ENCODE data around the gene SOBP.
"Not testable (repeated sequence)": the region's sequence is repeated elsewhere in the genome, so short reads cannot be mapped to it uniquely, and the experiment has no call there.

Gene SOBP

GRCh38 chr6:107547451-107547840 is 57.5 kb downstream of the SOBP start:
- TF ChIP-seq, protein P1, sequence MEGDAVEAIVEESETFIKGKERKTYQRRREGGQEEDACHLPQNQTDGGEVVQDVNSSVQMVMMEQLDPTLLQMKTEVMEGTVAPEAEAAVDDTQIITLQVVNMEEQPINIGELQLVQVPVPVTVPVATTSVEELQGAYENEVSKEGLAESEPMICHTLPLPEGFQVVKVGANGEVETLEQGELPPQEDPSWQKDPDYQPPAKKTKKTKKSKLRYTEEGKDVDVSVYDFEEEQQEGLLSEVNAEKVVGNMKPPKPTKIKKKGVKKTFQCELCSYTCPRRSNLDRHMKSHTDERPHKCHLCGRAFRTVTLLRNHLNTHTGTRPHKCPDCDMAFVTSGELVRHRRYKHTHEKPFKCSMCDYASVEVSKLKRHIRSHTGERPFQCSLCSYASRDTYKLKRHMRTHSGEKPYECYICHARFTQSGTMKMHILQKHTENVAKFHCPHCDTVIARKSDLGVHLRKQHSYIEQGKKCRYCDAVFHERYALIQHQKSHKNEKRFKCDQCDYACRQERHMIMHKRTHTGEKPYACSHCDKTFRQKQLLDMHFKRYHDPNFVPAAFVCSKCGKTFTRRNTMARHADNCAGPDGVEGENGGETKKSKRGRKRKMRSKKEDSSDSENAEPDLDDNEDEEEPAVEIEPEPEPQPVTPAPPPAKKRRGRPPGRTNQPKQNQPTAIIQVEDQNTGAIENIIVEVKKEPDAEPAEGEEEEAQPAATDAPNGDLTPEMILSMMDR (conservative IDR thresholded peaks at IDR 0.05; ENCODE audit: control insufficient read depth, insufficient read depth, low read depth, low read length) = no peak
- no peak overlapping the region for H3K4me3 ChIP-seq (ENCODE audit: control insufficient read depth, low read depth, low read length)
- no peak for DNase-seq (ENCODE audit: low read depth)

- no peak overlapping the region for H3K4me3 ChIP-seq (ENCODE audit: control insufficient read depth, low read depth, low read length)
- TF ChIP-seq, protein P1 (conservative IDR thresholded peaks at IDR 0.05; ENCODE audit: control insufficient read depth, insufficient read depth, low read depth, low read length) = no peak
- DNase-seq (ENCODE audit: low read depth) = no peak
These were observed 60.4 kb downstream of the SOBP start for GRCh38 chr6:107550241-107550840.

DNA sequence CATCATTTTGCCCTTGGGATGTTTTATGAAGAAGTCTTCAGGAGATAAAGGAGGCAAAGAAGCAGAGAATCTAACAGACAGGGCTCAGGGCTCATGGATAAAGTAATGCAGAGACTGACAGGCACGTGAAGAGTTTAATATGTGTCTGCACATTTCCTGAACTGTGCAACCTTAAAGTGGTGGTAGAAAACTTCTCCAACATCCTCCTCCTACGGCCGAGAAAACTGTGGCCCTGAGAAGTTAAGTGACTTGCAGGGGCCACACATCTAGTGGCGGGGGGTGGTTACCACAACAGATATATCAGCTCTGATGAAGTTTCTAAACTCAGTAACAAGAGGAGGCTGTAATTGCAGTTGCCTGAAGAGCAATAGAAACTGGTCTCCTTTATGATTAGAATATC is 61.0 kb downstream of the SOBP start:
- H3K4me3 ChIP-seq (ENCODE audit: control insufficient read depth, low read depth, low read length) = no peak overlapping the region
- TF ChIP-seq, protein P1 (conservative IDR thresholded peaks at IDR 0.05; ENCODE audit: control insufficient read depth, insufficient read depth, low read depth, low read length) = no peak
- no peak for DNase-seq (ENCODE audit: low read depth)

GRCh38 chr6:107553121-107553520 is 63.2 kb downstream of the SOBP start:
- H3K4me3 ChIP-seq (ENCODE audit: control insufficient read depth, low read depth, low read length); DNase-seq (ENCODE audit: low read depth): not testable (repeated sequence)

- H3K4me3 ChIP-seq (ENCODE audit: control insufficient read depth, low read depth, low read length) = no peak overlapping the region
These were observed 64.4 kb downstream of the SOBP start for GRCh38 chr6:107554326-107554725.

GRCh38 chr6:107554918-107555317 is 65.0 kb downstream of the SOBP start:
- TF ChIP-seq, protein P1 (conservative IDR thresholded peaks at IDR 0.05; ENCODE audit: control insufficient read depth, insufficient read depth, low read depth, low read length) = no peak
- no peak for DNase-seq (ENCODE audit: low read depth)

More at GRCh38 chr6:107554326-107554725, 64.4 kb downstream of the SOBP start:
- TF ChIP-seq, protein P1 (conservative IDR thresholded peaks at IDR 0.05; ENCODE audit: control insufficient read depth, insufficient read depth, low read depth, low read length) = no peak
- DNase-seq (ENCODE audit: low read depth) = no peak

DNA sequence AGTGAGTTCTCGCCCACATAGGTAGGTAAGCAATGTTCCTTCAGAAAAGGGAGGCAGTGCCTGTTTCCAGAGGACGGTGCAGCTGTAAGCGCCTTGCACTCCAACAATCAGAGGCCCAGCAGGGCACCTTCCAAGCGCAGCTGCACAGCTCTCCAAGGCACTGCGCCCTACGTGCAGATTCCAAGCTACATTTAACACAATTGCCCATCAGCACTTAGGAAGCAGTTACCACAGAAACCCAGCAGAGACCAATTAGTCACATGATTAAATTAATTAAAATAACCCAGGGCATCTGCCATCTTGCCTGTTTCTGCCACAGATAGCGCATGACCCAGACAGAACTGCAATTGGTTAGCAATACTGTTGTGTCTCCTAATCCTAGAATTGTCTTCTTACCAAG is 65.5 kb downstream of the SOBP start:
- no peak for DNase-seq (ENCODE audit: low read depth)
- H3K4me3 ChIP-seq (ENCODE audit: control insufficient read depth, low read depth, low read length) = no peak overlapping the region

More at GRCh38 chr6:107554918-107555317, 65.0 kb downstream of the SOBP start:
- H3K4me3 ChIP-seq (ENCODE audit: control insufficient read depth, low read depth, low read length) = no peak overlapping the region

More for the DNA sequence above, 65.5 kb downstream of the SOBP start:
- TF ChIP-seq, protein P1 (conservative IDR thresholded peaks at IDR 0.05; ENCODE audit: control insufficient read depth, insufficient read depth, low read depth, low read length) = no peak
